A172 (cell line): ENCODE data around the gene AQP1. TPM values are rescaled to one million over a fixed set of nuclear protein-coding genes. Genes with fewer than 3 reads are reported as not detected.

Source experiments
- DNase-seq: peaks from one replicate; pipeline ENCODE4 v3.0.0-alpha.2; 2015; ENCODE audit warnings: low spot score
- total RNA-seq: library from RNA; depleted of rRNA; stranded (reverse); fragments of >200 nt; shearing (Covaris generic); gene quantifications from 2 replicates; pipeline ENCODE4 v1.2.3, GENCODE V29; 2014

Gene AQP1
- total RNA-seq, 1 experiment from 2014 or later: 25.1 TPM

GRCh38 chr7:30906515-30907240, 5.0 kb upstream of the AQP1 start:
- DNase-seq: peak; percentile 87

- no peak for DNase-seq
These were observed 4.0 kb upstream of the AQP1 start for GRCh38 chr7:30907527-30908267.

- no peak for DNase-seq
These were observed 3.0 kb upstream of the AQP1 start for GRCh38 chr7:30908681-30909080.

- DNase-seq: no peak
These were observed 2.2 kb upstream of the AQP1 start for GRCh38 chr7:30909431-30909830.

- DNase-seq: no peak
These were observed 1.1 kb upstream of the AQP1 start for GRCh38 chr7:30910411-30911073.

DNA sequence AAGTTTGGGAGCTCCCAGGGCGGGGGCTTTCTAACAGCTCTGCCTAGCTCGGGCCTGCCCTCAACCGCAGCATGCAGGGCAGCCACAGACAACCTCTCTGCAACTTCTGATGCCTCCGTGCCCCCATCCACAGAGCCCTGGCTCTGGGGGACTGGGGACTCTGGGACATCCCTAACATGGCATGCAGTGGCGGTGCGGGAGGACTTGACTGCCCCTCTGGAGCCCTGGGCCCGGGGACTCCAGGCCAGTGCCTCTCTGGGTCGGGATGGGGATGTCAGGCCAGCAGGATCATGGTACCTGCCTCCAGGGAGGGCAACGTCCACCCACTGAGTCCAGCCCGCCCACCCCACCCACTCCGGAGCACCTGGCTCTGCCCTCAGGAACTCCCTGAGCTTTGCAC, 520 bp upstream of the AQP1 start:
- DNase-seq: no peak

GRCh38 chr7:30912021-30912730, 523 bp downstream of the AQP1 start:
- DNase-seq: no peak

DNA sequence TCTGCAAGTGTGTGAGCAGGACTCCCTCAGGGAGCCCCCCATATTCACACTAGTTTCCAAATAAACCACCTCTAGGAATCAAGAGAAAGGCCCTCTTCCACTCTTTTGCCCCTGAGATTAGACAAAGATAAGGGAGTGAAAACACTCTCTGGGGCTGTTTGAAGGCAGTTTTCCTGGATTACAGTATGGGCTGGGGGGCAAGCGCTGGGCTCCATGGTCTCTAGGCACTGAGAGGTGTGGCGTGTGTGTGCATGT, 1.0 kb downstream of the AQP1 start:
- no peak for DNase-seq

DNA sequence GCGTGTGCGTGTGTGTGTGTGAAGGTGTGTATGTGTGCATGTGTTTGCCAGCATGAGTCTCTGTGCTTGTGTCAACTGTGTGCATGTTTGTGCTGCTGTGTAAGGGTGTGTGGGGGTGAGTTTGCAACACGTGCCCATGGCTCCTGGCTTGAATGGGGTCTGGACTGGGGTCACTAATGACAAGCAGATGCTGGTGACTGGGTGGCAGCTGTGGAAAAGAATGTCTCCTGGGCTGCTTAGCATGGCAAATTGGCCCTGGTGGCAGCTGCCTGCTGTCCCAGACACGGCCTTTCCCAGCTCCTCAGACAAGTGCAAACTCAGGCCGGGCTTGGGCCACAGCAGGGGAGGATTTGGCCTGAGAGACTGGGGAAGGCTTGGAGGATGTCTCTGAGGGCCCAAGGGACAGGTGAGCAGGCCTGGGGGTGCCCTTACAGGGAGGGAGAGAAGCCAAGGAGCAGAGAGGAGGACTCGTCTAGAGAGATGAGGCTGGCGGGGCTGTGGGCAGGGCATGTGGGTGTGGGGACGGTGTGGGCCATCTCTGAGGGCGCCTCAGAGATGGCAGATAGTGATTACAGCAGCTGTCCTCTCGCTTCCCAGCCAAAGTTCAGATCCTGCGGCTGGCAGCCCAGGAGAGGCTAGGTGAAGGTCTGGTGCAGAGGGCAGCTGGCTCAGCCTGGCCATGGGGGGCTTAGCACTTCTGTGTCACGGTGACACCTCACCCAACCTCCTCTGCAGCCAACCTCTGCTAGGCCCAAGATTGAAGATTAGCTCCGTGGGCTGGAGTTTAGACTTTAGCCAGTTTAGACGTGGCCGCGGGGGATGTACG, 1.5 kb downstream of the AQP1 start:
- DNase-seq: no peak

- DNase-seq: no peak
These were observed 2.3 kb downstream of the AQP1 start for GRCh38 chr7:30913821-30914515.

DNA sequence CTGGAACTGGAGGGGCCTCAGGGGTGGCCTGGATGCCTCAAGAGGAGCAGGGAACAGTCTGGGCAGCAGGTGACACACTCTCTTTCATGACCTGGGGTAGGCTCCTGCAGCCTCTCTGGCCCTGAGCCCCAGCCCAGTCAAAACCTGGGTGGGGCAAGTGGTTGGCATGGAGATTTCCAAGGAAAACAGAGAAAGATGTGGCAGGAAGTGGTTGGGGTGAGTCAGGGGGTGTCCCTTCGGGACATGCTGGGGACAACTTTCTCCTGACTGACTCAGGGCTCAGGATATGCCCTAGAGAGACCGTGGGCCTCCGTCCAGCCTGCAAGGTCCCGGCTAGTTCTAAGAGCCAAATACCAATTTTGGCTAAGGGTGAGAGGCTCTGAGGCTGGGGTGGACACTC, 2.9 kb downstream of the AQP1 start:
- DNase-seq: peak; percentile 98

DNA sequence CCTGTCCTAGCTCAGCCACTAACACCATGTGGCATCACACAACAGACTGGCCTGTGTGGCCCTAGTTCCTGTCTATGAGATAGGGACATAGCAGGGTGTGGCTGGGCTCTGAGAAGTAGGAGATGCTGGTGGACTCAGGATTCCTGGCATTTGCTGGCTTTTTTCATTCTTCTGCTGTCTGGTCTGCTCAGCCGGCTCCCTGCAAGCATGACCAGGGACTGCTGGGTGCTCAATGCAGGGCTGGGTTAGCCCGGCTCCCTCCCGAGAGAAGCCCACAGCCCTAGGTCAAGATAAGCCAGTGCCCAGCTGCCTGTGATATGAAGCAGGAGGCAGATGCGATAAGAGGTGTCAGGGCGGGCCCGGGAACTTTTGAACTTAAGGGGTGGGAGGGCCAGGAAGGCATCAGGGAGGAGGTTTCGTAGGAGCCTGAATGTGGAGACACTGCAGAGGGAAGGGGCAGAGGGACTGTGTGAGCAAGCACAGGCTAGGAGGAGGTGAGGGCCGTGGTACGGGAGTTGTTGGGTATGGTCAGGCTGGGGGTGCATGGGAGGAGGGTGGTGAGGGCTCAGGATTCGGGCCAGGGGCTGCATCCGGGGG, 3.5 kb downstream of the AQP1 start:
- DNase-seq: no peak

GRCh38 chr7:30915751-30916150, 4.1 kb downstream of the AQP1 start:
- DNase-seq: peak; percentile 23

DNA sequence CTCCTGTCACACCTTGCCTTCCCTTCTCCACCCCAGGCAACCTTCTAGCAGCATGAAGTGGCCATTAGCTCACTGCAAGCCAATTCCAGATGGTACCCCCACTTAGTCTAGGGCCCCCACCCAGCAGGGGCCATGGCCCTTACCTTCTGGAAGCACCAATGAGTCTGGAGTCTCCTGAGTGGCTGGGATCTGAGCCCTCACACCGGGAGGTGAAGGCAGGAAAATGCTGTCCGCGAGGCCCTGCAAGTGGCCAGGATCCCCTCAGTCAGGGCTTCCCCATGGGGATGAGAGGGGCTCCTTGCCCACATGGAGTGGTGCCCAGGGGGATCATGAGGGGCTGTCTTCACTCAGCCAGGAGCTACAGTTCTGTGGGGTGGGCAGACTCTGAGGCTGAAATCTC, 4.6 kb downstream of the AQP1 start:
- DNase-seq: no peak

DNA sequence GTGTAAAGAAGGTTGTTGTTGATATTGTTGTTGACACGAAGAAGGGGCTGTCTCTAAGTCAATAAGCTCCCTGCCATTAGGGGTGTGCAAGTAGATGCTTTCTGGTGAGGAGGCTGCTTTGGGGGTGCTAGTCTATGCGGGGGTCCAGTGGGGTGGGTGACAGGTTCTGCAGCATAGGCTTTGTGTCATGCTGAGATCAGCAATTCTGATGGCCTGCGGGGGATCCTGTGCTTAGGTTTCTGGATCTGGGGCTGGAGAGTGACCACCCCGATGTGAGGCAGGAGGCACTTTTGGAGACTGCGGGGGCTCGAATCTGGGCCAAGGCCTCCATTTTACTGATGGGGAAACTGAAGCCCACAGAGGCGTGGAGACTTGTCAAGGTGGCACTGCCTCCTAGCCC, 5.1 kb downstream of the AQP1 start:
- no peak for DNase-seq

DNA sequence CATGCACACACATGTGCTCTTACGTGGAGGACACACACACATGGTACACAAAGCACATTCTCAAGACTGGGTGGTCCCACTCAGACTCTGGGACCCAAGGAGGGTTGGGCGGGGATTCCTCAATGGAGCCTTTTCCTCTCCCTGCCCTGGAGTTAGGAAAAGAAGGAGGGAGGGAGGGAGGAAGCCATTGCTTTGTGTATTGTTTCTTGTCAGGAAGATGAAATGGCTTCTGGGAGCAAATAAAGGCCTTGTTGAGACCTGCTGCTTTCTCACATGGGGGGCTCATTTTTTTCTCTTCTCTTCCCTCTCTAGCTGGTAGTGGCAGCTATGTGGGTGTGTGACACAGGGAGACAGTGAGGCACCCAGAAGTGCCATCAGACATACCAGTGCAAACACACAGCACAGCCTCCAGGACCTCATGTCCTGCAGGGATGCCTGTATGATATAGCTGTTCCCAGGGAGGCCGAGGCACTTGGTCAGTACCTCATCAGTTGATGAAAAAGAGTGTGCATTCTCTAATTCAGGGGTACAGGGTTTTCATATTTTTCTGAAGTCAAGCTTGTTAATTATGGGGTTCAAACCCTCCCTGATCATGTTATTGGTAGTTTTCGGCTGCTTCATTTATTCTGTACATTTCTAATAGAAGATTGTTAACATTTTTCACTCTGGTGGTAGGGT, 5.7 kb downstream of the AQP1 start:
- DNase-seq: no peak

GRCh38 chr7:30918676-30919075, 7.0 kb downstream of the AQP1 start:
- no peak for DNase-seq

DNA sequence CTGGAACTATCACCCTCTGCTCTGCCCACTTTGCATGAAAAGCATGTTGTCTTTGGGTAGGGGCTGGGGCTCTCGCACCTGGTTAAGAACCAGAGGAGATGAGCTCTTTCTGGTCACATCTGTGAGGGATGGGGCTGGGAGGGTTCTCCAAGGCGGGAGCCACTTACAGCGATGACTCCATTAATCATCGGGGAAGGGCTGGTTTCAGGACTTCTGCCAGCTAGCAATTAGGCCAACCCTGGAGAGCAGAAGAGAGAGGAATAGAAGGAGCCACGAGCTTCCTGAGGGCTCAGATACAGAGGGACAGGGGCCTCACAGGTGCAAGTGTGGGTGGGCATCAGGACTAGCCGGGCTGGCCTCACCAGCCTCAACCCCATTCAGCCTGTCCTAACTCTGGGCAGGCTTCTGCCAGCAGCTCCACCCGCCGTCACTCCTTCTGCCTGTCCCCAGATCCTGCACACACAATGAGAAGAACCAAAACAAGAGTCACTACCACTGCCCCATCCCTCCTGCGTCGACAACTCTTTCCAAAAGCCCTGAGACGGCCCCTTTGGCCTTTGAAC, 8.4 kb downstream of the AQP1 start:
- DNase-seq: peak; percentile 92
